GM12865 (cell line): ENCODE results near the gene ANKRD53.

Source experiments
- DNase-seq: peaks from one replicate; pipeline ENCODE4 v3.0.0; 2010; ENCODE audit warnings: low read depth
- H3K4me3 ChIP-seq: 2 replicates; pipeline ENCODE4 v1.5.1; 2011; ENCODE audit warnings: mild to moderate bottlenecking, low read depth, low read length, control low read depth
- CTCF ChIP-seq: IDR thresholded peaks from 2 replicates; pipeline ENCODE4 v1.5.1; 2011; ENCODE audit warnings: low read length, control low read depth, low read depth, inconsistent platforms; ENCODE audit not compliant: insufficient read depth; ENCODE audit errors: missing control alignments

Gene ANKRD53

GRCh38 chr2:70935468-70936164 is 42.8 kb upstream of the ANKRD53 start, which contains the start of gene ATP6V1B1:
ATP6V1B1 (plus strand) TSS chr2:70935900; CDS start chr2:70935955, 55 bp downstream.
- no peak for DNase-seq
- no peak for TF ChIP-seq CTCF
- H3K4me3 ChIP-seq = no peak within 1 kb of the TSS

- no peak for TF ChIP-seq CTCF
- no peak for DNase-seq
- no peak overlapping the region for H3K4me3 ChIP-seq
Measured at GRCh38 chr2:70936165-70936978, 42.1 kb upstream of the ANKRD53 start.

GRCh38 chr2:70936979-70937811 is 41.2 kb upstream of the ANKRD53 start:
- H3K4me3 ChIP-seq = no peak overlapping the region
- no peak for TF ChIP-seq CTCF
- DNase-seq = no peak

GRCh38 chr2:70937866-70938585 is 40.4 kb upstream of the ANKRD53 start:
- DNase-seq = no peak
- no peak overlapping the region for H3K4me3 ChIP-seq
- TF ChIP-seq CTCF = no peak

- no peak for DNase-seq
- H3K4me3 ChIP-seq = no peak overlapping the region
- no peak for TF ChIP-seq CTCF
Measured at GRCh38 chr2:70938586-70938950, 39.9 kb upstream of the ANKRD53 start.
